NOMO-1 (cell line): ENCODE results near the gene SLC25A15.
"Not testable (repeated sequence)": the region's sequence is repeated elsewhere in the genome, so short reads cannot be mapped to it uniquely, and the experiment has no call there.

Source experiments
- DNase-seq, 2 experiments: peaks; one replicate each; lab custom pipeline; 2025; ENCODE audit not compliant: unreplicated experiment in 2 of 2; lab: John Stamatoyannopoulos, UW

Gene SLC25A15

DNA sequence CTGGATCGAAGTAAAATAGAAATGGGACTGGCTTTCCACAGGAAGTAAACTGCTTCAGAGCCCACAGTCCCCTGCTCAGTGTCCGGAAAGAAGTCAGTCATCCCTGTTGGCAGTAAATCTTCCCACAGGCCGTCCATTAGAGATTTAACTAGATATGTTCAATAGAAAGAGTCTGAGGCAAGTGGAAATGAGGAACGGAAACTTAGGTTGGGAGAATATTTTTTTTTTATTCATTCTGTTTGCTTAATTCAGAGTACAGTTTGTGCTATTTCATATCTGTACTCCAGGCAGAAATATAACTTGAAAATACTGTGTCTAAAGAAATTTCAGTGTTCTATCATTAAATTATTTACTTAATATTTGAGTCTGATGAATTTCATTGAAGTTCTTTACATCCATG lies 22.7 kb downstream of the SLC25A15 start:
- DNase-seq, result peak; percentile 51 to 84

DNA sequence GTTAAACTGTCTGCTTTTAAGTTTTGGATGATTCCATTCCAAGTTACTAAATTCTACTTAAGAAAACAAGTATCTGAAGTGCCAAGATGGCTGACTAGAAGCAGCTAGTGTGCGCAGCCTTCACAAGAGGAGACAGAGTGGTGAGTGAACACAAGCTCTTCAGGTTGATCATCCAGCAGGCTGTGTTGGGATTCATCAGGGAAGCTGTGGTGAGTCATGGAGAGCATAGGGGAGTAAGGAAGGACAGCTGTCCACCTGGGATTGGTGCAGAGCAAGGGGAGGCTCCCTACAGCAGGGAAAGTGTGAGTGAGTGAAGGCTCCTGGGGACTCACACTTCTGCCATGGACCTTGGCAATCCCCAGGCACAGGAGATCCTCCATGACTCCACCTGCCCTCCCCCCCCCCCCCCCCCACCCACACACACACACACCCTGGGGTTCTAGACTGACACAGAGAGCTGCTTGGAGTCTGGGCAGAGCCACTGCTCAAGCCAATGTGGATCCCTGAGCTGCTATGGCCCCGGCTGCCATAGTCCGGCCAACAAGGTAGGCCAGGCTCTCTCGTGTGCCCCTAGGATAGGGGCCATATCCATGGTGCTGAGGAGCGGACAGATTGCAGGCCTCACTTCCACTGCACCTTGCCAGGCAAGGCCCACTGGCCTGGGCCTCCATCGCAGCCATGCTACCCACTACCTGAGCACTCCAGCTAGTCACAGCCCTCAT lies 23.5 kb downstream of the SLC25A15 start:
- DNase-seq, result no peak

DNA sequence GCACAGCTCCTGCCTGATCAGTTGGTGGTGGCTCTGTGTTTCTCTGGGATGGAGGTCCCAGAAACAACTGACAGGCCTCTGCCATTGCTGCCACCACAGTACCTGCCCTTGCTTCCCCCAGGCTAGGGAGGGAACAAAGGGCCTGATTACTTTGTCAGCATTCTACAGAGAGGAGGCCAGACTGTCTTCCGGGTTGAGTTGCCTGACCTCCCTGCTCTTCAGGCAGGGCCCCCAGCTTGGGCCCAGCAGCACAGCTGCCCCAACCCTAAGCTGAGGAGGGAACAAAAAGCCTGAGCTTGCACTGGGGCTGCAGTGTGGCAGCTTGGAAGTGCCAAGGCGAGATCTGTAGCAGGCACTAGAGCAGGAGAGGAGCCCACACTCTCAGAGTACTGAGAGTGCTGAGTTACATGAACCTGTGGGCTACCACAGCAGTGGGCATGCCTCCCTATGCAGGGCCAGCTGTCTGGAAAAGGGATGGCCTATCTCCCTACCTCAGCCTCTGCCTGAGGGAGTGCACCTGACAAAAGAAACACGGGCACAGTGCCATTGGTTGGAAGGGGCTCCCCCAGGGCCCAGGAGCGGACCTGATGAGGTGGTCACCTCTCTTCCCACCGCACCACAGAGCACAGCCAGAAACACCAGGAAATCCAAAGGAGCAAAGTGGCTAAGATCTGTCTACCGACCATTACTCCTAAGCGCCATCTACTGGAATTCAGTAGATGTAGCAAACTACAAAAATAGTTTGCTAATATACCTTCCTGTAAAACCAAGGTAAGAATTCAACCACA lies 24.4 kb downstream of the SLC25A15 start:
- peak; percentile 12 to 30 for DNase-seq

DNA sequence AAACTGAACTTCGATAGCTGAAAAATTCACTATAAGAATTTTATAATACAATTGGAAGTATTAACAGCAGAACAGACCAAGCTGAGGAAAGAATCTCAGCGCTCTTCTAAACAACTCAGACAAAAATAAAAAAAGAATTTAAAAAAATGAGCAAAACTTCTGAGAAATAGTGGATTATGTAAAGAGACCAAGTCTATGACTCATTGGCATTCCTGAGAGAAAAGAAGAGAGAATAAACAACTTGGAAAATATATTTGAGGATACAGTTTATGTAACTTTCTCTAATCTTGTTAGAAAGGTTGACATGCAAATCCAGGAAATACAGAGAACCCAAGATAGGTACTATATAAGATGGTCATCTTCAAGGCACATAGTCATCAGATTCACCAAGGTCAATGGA lies 25.4 kb downstream of the SLC25A15 start:
- DNase-seq, result no peak

DNA sequence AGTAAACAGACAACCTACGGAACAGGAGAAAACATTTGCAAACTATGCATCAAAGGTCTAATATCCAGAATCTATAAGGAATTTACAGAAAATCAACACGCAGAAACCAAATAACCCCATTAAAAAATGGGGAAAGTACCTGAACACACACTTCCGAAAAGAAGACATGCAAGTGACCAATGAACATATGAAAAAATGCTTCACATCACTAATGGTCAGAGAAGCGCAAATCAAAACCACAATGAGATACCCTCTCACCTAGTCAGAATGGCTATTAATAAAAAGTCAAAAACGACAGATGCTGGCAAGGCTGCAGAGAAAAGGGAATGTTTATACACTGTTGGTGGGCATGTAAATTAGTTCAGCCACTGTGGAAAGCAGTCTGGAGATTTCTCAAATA lies 29.5 kb downstream of the SLC25A15 start:
- DNase-seq, result no peak

DNA sequence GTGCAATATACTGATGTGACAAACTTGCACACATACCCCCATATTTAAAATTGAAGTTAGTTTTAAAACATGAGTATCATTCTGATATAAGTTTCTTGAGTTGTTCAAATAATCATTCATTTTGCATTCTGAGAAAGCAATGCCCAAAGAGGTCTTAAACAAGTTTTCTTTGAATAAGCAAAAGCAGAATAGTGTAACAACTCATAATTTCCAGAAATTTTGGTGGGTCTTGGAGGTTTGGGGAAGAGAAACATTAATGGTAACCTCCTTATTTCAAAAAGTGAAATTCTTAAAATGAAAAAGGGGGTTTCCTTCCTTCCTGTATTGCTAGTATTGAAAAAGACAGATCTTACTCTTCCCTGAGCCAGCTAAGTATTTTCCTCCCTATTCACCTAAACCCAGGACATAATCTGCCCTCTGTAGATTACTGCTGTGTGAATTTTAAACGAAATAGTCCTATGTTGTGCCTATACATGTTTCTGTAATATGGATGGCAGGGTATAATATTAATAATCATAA lies 30.4 kb downstream of the SLC25A15 start:
- no peak for DNase-seq

DNA sequence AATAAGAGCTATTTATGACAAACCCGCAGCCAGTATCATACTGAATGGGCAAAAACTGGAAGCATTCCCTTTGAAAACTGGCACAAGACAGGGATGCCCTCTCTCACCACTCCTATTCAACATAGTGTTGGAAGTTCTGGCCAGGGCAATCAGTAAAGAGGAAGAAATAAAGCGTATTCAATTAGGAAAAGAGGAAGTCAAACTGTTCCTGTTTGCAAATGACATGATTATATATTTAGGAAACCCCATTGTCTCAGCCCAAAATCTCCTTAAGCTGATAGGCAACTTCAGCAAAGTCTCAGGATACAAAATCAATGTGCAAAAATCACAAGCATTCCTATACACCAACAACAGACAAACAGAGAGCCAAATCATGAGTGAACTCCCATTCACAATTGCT lies 50.3 kb downstream of the SLC25A15 start:
- DNase-seq, result peak; percentile 16 to 35

DNA sequence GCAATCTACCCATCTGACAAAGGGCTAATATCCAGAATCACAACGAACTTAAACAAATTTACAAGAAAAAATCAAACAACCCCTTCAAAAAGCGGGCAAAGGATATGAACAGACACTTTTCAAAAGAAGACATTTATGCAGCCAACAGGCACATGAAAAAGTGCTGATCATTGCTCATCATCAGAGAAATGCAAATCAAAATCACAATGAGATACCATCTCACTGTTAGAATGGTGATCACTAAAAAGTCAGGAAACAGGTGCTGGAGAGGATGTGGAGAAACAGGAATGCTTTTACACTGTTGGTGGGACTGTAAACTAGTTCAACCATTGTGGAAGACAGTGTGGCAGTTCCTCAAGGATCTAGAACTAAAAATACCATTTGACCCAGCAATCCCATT lies 51.5 kb downstream of the SLC25A15 start:
- not testable (repeated sequence) for DNase-seq
